ENCODE results near the gene MTOR.

GRCh38 chr1:11132563-11133293 lies 129.6 kb downstream of the MTOR start:
- no peak for TF ChIP-seq CTCF (IDR thresholded peaks at IDR 0.05; ENCODE audit: poor library complexity)
- no peak for TF ChIP-seq EZH2phosphoT487 (IDR thresholded peaks at IDR 0.05; ENCODE audit: low read depth, severe bottlenecking, unreplicated experiment)
